ENCODE data around the gene SPHK1.
A peak's percentile ranks its signal among the peaks of the same experiment; 100 is the strongest.

Gene SPHK1

GRCh38 chr17:76384222-76384986 is at the start of gene SPHK1:
SPHK1 (plus strand) TSS chr17:76384609; CDS start chr17:76385645, 1,036 bp downstream.
- peak; percentile 85 for DNase-seq (ENCODE audit: extremely low read depth, insufficient read length)
- Histone ChIP-seq H3K27me3 (replicated peaks; ENCODE audit: control insufficient read depth, insufficient read depth, low read length) (no peaks in the 10 kb centered on the region; the same call in 1 of the 2 replicates), H3K36me3 (ENCODE audit: control insufficient read depth, insufficient read depth, low read length) (no peaks in the 10 kb centered on the region), H3K4me3 (replicated peaks; ENCODE audit: low read depth, low read length) (peak within 1 kb of the TSS; percentile 65)
- TF ChIP-seq CTCF (IDR thresholded peaks at IDR 0.05; ENCODE audit: insufficient read depth, low read length, poor library complexity, severe bottlenecking), result no peak

GRCh38 chr17:76335716-76336381 is 48.6 kb upstream of the SPHK1 start:
- TF ChIP-seq CTCF (IDR thresholded peaks at IDR 0.05; ENCODE audit: insufficient read depth, low read length, poor library complexity, severe bottlenecking), result no peak
- Histone ChIP-seq H3K4me3 (replicated peaks; ENCODE audit: low read depth, low read length) (no peak overlapping the region), H3K36me3 (ENCODE audit: control insufficient read depth, insufficient read depth, low read length) (peaks cover 1% of the 10 kb centered on the region; the same call in 1 of the 2 replicates), H3K27me3 (replicated peaks; ENCODE audit: control insufficient read depth, insufficient read depth, low read length) (no peaks in the 10 kb centered on the region)
- no peak for DNase-seq (ENCODE audit: extremely low read depth, insufficient read length)

- peaks cover 1% of the 10 kb centered on the region; the same call in 1 of the 2 replicates for H3K36me3 ChIP-seq (ENCODE audit: control insufficient read depth, insufficient read depth, low read length)
- H3K27me3 ChIP-seq (replicated peaks; ENCODE audit: control insufficient read depth, insufficient read depth, low read length), result no peaks in the 10 kb centered on the region
- TF ChIP-seq CTCF (IDR thresholded peaks at IDR 0.05; ENCODE audit: insufficient read depth, low read length, poor library complexity, severe bottlenecking), result no peak
- no peak for DNase-seq (ENCODE audit: extremely low read depth, insufficient read length)
- H3K4me3 ChIP-seq (replicated peaks; ENCODE audit: low read depth, low read length), result no peak overlapping the region
Measured at GRCh38 chr17:76336756-76337412, 47.5 kb upstream of the SPHK1 start.

GRCh38 chr17:76337413-76337777 is 47.0 kb upstream of the SPHK1 start:
- peaks cover 1% of the 10 kb centered on the region; the same call in 1 of the 2 replicates for H3K36me3 ChIP-seq (ENCODE audit: control insufficient read depth, insufficient read depth, low read length)
- TF ChIP-seq CTCF (IDR thresholded peaks at IDR 0.05; ENCODE audit: insufficient read depth, low read length, poor library complexity, severe bottlenecking), result no peak
- no peak for DNase-seq (ENCODE audit: extremely low read depth, insufficient read length)
- no peaks in the 10 kb centered on the region for H3K27me3 ChIP-seq (replicated peaks; ENCODE audit: control insufficient read depth, insufficient read depth, low read length)
- H3K4me3 ChIP-seq (replicated peaks; ENCODE audit: low read depth, low read length), result no peak overlapping the region

GRCh38 chr17:76341301-76341700 is 43.1 kb upstream of the SPHK1 start:
- Histone ChIP-seq H3K27me3 (replicated peaks; ENCODE audit: control insufficient read depth, insufficient read depth, low read length) (no peaks in the 10 kb centered on the region), H3K4me3 (replicated peaks; ENCODE audit: low read depth, low read length) (no peak overlapping the region), H3K36me3 (ENCODE audit: control insufficient read depth, insufficient read depth, low read length) (peaks cover 8% of the 10 kb centered on the region)
- no peak for TF ChIP-seq CTCF (IDR thresholded peaks at IDR 0.05; ENCODE audit: insufficient read depth, low read length, poor library complexity, severe bottlenecking)
- no peak for DNase-seq (ENCODE audit: extremely low read depth, insufficient read length)
